ENCODE measurements around the gene CNST. TPM values are rescaled to one million over a fixed set of nuclear protein-coding genes. Genes with fewer than 3 reads are reported as not detected.
"Not testable (repeated sequence)": the region's sequence is repeated elsewhere in the genome, so short reads cannot be mapped to it uniquely, and the experiment has no call there.

The CNST gene
- total RNA-seq, 4 donors from 2014 or later, result 41.6 to 81.9 (median 65.6) TPM

DNA sequence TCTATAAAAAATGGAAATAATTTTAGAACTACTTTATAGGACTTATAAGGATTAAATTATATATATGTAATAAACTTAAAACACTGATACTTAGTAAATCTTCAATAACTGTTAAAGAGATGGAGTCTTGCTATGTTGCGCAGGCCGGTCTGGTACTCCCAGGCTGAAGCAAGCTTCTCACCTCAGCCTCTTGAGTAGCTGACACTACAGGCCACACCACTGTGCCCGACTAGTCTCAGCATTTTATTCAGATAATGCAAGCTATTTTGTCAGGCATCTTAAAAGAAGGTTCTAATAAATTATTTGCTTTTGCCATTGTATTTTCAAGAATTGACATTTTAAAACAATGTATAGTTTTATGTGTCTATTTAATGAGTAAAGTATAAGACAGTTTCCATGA is 20.8 kb downstream of the CNST start:
- Histone ChIP-seq H3K27ac (peak overlapping the region; percentile 69 to 88 (median 73)), H3K4me3 (no peak overlapping the region), H3K27me3 (no peaks in the 10 kb centered on the region), H3K36me3 (peaks cover 0 to 7% of the 10 kb centered on the region in 2 donors), H3K4me1 (peaks cover 26 to 81% (median 26%) of the 10 kb centered on the region in 3 donors), H3K9me3 (no peaks in the 10 kb centered on the region)
- 66 to 73% methylated on average over 3 of the region's 3 CpGs for WGBS, 2 donors (ENCODE audit: low coverage in 1 of 2)
- TF ChIP-seq CTCF (IDR thresholded peaks at IDR 0.05) (no peak), EP300 (IDR thresholded peaks at IDR 0.05) (no peak), POLR2A (IDR thresholded peaks at IDR 0.05) (no peak), POLR2AphosphoS5 (IDR thresholded peaks at IDR 0.05) (no peak)
- ATAC-seq, result no peak

DNA sequence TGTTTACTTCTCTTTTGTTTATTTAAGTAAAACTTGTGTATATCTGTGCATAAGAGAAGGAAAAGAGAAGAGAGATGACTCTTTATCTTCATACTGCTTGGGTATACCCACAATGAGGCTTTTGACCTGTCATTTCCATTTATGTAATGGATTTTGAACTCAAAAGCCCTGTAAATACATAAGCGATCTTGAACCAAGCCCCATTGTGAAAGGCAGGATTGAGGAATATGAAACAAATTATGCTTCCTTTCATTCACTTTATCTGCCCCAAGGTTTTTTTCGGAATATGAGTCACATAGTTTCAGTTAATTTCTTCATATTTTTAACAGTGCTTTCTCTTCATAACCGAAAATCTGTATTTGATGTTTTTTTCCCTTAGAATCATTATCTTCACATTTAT is 21.4 kb downstream of the CNST start:
- TF ChIP-seq CTCF (IDR thresholded peaks at IDR 0.05) (no peak), POLR2AphosphoS5 (IDR thresholded peaks at IDR 0.05) (peak; percentile 14), EP300 (IDR thresholded peaks at IDR 0.05) (no peak), POLR2A (IDR thresholded peaks at IDR 0.05) (no peak)
- H3K36me3 ChIP-seq, result peaks cover 0 to 12% of the 10 kb centered on the region in 2 donors
- peak overlapping the region; percentile 69 to 88 (median 73) for H3K27ac ChIP-seq
- H3K27me3 ChIP-seq, result no peaks in the 10 kb centered on the region
- WGBS, 2 donors (ENCODE audit: low coverage in 1 of 2), result 18 to 30% methylated on average over 3 of the region's 3 CpGs
- H3K4me1 ChIP-seq, result peaks cover 25 to 81% (median 28%) of the 10 kb centered on the region in 3 donors
- no peak overlapping the region for H3K4me3 ChIP-seq
- no peak for ATAC-seq
- H3K9me3 ChIP-seq, result no peaks in the 10 kb centered on the region

DNA sequence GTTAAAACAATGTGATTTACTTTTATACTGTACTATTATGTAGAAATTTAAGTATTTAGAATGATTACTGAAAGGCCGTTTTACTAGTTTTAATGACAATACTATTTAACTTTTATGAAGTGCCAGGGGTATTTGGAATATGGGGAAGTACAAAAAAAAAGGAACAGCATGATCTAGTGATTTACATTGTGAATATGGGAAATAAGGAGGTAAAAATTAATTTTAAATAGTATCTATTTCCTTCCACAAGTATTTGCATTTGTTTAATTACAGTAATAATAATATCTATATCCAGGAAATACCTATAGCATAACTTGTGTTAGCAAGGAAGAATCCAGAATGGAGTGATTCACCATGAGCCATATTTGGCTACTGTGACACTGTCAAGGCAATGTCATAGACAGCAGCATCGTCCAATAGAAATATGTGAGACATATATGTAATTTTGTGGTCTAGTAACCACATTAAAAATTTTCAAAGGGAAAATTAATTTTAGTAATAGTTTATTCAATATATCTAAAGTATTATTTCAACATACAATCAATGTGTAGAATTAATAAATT is 22.0 kb downstream of the CNST start:
- peaks cover 0 to 13% of the 10 kb centered on the region in 2 donors for H3K36me3 ChIP-seq
- peak overlapping the region in 3 of 4 donors; percentile 71 to 88 (median 75) for H3K27ac ChIP-seq
- H3K27me3 ChIP-seq, result no peaks in the 10 kb centered on the region
- ATAC-seq, result no peak
- H3K4me3 ChIP-seq, result no peak overlapping the region
- TF ChIP-seq EP300 (IDR thresholded peaks at IDR 0.05) (no peak), CTCF (IDR thresholded peaks at IDR 0.05) (no peak), POLR2A (IDR thresholded peaks at IDR 0.05) (no peak)
- H3K9me3 ChIP-seq, result no peaks in the 10 kb centered on the region
- 43 to 48% methylated on average over 2 of the region's 2 CpGs for WGBS, 2 donors (ENCODE audit: low coverage in 1 of 2)
- H3K4me1 ChIP-seq, result peaks cover 20 to 81% (median 25%) of the 10 kb centered on the region in 3 donors

DNA sequence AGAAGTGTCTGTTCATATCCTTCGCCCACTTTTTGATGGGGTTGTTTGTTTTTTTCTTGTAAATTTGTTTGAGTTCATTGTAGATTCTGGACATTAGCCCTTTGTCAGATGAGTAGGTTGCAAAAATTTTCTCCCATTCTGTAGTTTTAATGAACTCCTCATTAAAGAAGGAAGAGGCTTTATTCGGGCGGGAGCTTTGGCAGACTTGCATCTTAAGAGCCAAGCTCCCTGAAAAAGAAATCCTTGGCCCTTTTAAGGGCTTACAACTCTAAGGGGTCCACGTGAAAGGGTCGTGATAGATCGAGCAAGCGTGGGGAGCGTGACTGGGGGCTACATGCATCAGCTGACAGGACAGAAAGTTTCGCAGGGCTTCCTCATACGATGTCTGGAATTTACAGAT is 23.7 kb downstream of the CNST start:
- H3K27me3 ChIP-seq, ATAC-seq, H3K9me3 ChIP-seq, H3K4me3 ChIP-seq: not testable (repeated sequence)
- H3K27ac ChIP-seq, result peak overlapping the region in 1 of 4 donors; percentile 37
- H3K36me3 ChIP-seq, result peaks cover 0 to 17% of the 10 kb centered on the region in 2 donors
- whole genome bisulfite sequencing, 2 donors (ENCODE audit: low coverage in 1 of 2), result 93 to 100% methylated on average over 2 to 9 of the region's 10 CpGs
- H3K4me1 ChIP-seq, result peaks cover 8 to 76% (median 11%) of the 10 kb centered on the region in 3 donors

DNA sequence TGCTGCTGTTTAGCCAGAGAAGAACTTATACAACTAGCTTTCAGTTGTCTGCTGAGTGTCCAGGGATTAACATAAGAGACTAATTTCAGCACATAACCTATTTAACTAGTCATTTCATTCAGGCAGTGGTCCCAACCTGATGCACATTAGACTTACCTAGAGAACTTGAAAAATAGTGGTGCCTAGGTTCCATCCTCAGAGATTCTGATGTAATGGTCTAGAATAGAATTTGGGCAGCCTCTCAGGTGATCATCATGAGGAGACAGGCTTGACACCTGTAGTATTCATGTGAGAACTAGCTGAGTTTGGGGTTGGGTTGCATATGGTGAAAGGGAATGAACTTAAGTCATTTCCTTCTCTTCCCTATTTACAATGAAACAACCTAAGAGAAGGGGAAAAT is 24.8 kb downstream of the CNST start:
- Histone ChIP-seq H3K4me1 (peaks cover 4 to 76% (median 13%) of the 10 kb centered on the region in 3 donors), H3K36me3 (peaks cover 0 to 17% of the 10 kb centered on the region in 2 donors), H3K27ac (peak overlapping the region in 1 of 4 donors; percentile 16), H3K4me3 (no peak overlapping the region), H3K27me3 (no peaks in the 10 kb centered on the region), H3K9me3 (no peaks in the 10 kb centered on the region)
- TF ChIP-seq EP300 (IDR thresholded peaks at IDR 0.05) (no peak), POLR2A (IDR thresholded peaks at IDR 0.05) (no peak), POLR2AphosphoS5 (IDR thresholded peaks at IDR 0.05) (no peak), CTCF (IDR thresholded peaks at IDR 0.05) (no peak)
- ATAC-seq, result no peak

All from gastroesophageal sphincter (tissue), 4 donors.